GM19328 (cell line): ENCODE measurements around the gene TBL2.
"Not testable (repeated sequence)": the region's sequence is repeated elsewhere in the genome, so short reads cannot be mapped to it uniquely, and the experiment has no call there.

Source experiments
- ATAC-seq: cut with Tn5 transposase; IDR thresholded peaks from one replicate; pipeline ENCODE4 v1.9.1; 2021; ENCODE audit warnings: mild to moderate bottlenecking, moderate library complexity; ENCODE audit not compliant: unreplicated experiment

TBL2 gene

DNA sequence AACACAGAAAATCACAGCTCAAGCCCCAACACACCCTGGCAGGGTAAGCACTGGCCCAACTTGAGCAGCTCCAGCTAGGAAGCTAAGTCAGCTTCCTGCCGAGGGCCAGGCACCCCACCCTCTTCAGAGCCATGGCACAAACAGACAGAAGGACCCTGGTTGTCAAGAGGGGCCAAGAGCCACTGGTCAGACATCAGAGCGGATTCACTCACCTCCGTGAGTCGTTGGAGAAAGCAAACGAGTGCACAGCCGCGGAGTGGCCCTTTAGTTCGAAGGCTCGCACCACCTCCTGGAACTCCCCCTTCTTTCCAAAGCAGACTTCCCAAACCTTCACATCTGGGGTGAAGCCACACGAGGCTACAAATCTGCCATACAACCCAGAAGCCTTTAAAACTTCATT, 7.4 kb downstream of the TBL2 start:
- no peak for ATAC-seq

DNA sequence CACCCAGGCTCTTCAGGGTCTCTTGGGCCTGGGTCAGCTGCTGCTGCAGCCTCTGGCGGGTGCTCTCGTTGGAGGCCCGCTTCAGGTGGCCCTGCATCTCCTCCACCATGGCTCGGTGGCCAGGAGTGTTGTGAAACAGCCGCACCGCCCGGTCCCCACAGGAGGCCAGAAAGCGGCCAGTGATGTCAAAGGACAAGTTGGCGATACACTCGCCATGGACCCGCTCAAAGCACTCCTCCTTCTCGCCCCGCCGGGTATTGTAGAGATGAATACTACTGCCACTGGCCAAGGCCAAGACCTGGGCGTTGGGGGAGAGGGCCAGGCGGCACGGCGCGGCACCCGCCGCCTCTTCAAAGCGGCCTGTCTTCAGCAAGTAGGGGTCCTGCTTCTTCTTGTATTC, 7.9 kb downstream of the TBL2 start:
- ATAC-seq = no peak

DNA sequence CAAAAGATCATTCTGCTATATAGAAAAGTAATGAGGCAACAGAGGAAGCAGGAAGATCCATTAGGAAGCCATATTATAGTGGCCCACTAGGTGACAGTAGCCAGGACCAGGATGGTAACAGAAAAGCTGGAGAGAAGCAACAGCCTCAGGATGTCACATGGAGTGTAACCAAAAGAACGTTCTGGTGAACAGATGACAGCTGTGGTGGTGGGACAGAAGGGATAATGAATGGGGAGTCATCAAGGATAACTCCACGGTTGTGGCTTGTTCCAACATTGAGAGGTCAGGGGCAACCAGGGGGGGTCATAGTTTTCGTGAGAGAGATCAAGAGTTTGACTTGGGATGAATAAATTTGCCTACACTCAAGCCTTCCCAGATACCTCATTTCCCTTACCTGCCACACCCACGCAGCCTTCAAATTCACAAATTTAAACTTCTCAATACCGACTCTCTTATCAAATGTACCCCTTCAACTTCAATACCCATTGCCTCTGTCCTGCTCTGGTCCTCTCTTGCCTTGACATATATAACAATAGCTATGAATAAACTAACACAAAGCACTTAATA, 9.3 kb downstream of the TBL2 start:
- ATAC-seq = no peak

DNA sequence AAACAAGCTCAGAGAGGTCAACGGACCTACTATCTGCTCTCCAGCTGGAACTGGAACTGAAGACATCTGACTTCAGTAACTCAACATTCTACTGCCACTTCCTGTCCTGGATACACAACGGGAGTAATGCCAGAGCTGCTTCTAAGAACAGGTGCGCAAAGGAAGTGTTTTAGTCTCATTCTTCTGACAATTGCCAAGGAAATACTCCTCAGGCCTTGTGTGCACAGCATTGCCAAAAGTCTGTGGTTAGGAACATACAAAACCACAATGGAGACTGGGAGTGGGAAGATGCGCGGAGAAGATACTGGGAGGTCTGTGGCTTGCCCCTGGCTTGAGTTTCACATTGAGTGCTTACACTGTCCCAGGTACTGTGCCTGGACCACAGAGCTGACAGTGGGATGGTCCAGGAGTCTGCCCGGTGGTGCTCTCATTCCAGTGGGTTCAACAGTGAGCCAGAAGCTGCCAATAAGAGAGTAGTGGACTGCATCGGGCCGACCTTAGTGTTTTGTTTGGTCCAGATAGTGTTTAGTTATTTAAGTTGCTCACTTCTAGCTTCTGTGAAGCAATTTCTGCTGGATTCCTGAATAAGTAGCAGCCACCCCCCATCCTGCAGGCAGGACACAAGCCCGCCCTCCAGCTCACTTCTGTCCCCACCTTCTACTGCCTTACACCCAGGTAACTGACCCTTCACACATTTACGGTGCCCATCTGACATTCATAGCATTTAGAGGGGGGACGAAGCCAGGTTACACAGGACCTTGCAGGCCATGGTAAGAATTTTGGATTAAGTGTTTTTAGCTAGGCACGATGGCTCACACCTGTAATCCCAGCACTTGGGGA, 10.3 kb downstream of the TBL2 start:
- no peak for ATAC-seq

DNA sequence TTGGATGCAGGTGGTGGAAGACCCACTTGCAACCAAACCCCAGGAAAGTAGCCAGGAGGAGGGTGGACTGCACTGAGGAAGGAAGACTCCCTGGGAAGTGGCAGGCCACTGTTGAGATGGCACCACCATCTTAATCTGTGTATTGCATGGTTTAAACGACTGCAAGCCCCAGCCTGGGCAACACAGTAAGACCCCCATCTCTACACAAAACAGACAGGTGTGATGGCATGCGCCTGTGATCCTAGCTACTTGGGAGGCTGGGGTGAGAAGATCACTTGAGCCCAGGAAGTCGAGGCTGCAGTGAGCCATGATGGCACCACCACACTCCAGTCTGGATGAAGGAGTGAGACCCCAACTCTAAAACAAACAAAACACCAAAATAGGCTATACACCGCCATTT, 11.2 kb downstream of the TBL2 start:
- no peak for ATAC-seq

DNA sequence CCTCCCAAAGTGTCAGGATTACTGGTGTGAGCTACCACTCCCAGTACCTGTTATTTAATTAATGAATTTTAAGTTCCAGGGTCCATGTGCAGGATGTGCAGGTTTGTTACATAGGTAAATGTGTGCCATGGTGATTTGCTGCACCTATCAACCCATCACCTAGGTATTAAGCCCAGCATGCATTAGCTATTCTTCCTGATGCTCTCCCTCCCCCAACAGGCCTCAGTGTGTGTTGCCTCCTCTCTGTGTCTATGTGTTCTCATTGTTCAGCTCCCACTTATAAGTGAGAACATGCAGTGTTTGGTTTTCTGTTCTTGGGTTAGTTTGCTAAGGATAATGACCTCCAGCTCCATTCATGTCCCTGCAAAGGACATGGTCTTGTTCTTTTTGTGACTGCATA, 11.9 kb downstream of the TBL2 start:
- not testable (repeated sequence) for ATAC-seq

DNA sequence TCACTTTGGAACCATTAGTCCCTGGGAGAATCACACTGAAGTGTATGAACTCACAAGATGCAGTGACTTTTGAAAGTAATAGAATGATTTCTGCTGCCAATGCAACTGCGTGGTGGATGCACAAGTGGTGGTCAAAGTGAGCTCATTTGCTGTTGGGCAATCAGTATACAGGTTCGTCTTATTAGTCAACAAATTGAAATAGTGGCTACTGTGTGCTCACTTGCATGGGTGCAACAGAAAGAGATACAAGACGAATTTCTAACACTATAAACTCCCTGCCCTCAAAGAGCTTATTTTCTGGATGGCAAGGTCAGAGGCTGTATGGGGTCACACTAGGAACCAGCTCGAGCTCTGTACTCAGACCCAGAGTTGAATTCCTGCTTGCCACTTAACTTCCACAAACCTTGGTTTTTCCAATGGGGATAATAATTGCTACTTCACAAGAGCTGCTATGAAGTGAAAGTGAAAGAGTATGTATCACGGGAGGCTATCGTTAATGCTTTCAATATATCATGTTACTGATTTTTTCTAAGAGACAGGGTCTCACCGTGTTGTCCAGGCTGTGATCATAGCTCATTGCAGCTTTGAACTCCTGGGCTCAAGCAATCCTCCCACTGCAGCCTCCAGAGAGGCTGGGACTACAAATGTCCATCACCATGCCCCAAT, 12.6 kb downstream of the TBL2 start:
- no peak for ATAC-seq

DNA sequence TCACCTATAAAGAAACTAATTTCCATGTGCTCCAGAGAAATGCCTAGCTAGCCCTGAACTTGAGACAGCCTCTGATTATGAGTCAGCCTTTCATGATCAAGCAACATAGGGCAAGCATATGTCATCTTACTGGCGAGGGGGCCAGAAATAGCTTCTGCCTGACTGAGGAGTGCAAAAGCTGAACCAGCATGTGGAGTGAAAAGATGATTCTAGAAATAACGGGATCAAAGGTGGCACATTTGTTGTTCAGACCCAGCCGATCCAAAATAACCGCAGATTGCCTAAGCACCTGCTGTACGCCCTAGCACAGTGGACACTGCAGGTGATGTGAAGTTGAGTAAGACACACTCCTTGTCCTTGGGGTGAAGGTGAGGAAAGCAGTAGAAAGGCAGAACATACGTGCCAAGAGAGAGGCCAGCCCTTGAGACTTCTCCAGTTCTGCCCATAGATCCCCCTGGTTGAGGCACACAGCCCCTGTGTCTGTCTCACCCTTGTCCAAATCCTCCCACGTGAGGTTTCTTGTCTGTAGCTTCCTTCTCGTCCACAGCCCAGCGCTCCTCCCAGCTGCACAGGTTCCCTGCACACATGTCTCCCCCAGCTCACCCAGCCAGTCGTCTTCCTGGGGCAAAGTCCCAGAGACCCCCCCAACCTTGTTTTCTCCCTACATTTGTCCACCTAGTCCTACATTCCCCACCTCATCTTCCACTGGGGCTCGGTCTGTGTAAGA, 18.1 kb downstream of the TBL2 start:
- no peak for ATAC-seq

DNA sequence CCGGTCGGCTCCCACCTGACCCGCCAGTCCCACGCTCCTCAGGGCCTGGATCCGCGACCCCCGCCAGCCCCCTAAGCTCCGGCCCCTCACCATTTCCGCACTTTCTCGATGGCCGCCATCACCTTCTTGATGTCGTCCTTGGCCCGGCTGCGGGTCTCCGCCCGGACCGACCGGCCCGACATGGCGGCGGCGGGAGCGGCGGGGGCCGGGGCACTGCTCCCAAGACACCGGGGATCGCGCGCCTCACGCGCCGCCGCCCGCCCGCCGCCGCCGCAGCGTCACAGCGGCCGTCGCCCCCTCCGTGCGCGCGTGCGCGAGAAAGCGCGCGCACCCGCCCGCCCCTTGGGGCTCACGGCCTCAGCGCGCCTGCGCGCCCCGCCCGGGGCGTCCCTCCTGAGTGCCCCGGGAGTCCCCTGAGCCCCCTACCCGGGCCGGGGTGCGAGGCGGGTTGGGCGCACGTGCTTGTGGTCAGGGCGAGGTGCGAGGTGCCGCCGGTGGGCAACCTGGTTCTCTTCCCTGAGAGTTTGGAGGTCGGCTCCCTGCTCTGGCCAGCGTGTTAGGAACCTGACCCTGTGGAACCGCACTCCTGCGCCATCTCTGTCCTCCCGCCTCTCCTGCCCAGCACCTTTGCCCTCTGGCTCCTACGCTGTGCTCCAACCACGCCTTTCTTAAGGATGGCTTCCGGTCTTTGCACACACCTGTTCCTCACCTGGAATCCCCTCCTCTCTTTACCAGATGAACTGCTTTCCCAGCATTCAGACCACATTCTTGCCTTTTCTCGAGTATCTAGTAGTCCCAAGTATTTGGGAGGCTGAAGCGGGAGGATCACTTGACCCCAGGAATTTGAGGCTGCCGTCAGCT, 20.8 kb downstream of the TBL2 start, which contains the start of gene BCL7B:
BCL7B (minus strand) TSS at position 294 of the 861 bp plus-strand sequence; CDS start at position 182, 112 bp downstream.
- ATAC-seq = peak; percentile 39

DNA sequence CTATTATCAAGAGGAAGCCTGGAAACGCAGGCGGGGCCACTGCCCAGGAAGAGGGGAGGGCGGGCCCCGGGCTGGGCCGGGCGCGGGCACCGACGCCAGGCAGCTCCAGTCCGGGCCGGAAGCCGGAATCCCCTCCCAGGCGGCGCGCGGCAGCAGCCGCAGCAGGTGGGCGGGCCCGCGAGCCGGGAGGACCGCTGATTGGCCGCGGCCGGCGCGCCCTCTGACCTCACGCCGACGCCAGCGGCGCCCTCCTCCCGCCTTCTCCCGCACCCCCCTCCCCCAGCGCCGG, 21.3 kb downstream of the TBL2 start:
- ATAC-seq = peak; percentile 89

DNA sequence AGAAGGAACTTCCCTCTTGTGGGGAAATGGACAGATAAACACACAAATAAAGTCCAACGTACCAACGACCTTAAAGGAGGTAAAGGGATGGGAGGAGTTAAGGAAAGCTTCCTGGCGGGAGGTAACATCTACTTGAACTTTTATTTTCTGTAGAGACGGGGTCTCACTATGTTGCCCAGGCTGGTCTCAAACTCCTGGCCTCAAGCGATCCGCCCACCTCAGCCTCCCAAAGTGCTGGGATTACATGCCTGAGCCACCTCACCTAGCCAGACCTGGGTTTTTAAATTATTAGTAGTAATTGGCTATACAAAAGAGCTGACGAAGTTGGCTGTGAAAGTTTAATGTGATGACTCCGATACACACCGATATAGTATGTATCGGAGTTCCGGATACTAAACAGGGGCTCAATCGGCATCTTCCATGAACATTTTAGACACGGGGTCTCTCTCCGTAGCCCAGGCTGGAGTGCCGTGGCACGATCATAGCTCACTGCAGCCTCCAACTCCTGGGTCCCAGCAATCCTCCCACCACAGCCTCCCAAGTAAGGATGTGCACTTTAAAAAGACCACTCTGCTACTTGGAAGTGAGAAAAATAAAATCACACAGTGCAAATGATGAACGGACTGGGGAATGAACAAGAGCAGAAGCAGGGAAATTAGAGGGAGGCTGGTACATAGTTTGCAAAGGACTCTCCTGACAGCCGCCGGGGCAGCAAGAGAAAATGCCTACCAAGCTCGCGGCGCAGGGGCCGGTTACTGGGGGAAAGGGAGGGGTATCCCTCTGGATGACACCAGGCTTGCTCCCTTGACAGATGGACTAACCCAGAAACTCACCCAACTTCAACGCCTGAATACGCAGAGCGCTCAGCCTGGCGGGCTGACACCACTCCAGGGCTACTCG, 21.9 kb downstream of the TBL2 start:
- ATAC-seq = no peak

DNA sequence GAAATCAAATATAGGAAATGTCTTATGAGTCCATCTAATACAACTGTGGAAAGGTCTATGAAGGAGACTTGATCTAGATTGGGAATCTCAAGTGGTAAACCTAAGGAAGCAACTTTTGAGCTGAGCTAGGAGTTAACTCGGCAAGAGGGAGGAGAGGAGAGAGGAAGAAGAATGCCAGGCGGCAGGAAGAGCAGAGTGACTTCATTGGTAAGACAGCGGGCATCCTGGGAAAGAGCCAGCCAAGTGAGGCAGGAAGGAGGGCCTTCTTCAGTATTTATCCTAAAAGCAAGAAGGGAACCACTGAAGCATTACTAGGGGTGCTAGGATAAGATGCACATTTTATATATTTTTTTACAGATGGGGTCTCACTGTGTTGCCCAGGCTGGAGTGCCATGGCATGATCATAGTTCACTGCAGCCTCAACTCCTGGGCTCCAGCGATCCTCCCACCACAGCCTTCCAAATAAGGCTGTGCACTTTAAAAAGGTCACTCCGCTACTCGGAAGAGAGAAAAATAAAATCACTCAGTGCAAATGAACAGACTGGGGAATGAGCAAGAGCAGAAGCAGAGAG, 22.9 kb downstream of the TBL2 start:
- ATAC-seq = no peak

DNA sequence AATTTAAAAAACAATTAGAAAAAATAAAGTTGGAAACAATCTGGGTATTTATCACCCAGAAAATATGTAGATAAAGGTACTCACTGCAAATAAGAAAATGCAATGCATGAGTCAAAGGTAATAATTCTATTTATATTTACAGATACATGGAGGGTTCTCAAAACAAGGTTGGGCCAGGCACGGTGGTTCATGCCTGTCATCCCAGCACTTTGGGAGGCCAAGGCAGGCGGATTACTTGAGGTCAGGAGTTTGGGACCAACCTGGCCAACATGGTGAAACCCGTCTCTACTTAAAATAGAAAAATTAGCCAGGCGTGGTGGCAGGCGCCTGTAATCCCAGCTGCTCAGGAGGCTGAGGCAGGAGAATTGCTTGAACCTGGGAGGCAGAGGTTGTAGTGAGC, 28.3 kb downstream of the TBL2 start:
- not testable (repeated sequence) for ATAC-seq

DNA sequence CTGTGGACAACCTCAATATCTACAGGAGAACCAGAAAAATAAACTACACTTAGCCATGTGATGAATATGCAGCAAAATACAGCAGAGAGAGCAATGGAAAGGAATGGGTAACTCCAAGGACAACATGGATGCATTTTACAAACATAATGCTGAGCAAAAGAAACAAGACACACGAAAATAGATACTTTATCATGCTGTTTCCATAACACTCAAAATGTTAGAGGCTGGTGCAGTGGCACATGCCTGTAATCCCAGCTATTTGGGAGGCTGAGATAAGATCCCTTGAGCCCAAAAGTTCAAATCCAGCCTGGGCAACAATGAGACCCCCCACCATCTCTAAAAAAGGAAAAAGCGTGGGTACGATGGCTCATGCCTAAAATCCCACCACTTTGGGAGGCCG, 29.2 kb downstream of the TBL2 start:
- no peak for ATAC-seq

DNA sequence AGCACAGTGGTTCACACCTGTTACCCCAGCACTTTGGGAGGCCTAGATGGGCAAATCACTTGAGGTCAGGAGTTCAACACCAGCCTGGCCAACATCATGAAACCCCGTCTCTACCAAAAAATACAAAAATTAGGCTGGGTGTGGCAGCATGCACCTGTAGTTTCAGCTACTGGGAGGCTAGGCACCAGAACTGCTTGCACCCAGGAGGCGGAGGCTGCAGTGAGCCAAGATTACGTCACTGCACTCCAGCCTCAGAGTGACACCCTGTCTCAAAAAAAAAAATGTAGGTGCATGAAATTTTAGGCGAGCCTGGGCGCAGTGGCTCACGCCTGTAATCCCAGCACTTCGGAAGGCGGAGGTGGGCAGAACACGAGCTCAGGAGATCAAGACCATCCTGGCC, 30.5 kb downstream of the TBL2 start:
- no peak for ATAC-seq

DNA sequence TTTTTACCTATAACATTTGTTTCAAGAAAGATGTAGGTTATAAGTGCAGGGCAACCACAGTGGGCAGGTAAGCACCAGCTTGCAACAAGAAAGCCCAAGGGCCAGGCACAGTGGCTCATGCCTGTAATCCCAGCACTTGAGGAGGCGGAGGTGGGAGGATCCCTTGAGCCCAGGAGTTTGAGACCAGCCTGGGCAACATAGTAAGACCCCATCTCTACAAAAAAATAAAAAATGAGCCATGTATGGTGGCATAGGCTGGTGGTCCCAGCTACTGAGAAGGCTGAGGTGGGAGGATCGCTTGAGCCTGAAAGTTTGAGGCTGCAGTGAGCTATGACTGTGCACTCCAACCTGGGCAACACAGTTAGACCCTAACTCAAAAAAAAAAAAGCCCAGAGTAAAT, 33.7 kb downstream of the TBL2 start:
- no peak for ATAC-seq

DNA sequence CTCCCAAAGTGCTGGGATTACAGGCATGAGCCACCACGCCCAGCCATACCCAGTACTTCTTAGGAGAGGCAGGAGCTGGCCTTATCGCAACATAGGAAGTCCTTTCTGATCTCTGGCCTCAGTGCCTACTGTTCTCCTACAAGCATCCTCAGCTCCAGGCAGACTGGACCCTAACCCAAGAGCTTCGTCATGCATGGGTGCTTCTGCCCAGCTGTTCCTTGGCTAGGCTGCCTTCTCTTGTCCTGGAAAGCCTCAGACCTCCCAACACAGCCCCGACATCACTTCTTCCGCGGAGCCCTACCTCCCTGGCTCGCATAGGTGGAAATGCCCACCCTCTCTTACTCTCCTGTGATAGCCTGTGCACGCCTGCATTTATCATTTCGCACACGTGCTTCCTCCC, 36.7 kb downstream of the TBL2 start:
- no peak for ATAC-seq

DNA sequence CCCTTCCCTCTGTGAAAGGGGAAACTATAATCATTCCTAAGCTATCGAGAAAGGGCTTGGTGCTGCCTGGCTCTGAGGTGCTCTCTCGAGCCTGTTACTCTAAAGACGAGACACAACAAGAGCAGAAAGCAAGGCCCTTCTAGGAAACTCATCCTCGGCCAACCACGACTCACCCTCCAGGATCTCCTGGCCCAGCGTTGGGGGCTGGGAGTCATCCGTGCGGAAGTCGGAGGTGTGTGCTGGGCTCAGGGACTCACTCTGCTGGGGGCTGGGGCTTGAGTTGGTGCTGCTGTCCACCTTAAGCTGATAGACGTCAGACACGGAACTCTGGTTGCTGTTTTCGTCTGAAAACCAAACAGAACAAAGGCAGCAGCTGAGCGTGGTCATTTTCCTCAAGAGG, 38.7 kb downstream of the TBL2 start:
- ATAC-seq = no peak

DNA sequence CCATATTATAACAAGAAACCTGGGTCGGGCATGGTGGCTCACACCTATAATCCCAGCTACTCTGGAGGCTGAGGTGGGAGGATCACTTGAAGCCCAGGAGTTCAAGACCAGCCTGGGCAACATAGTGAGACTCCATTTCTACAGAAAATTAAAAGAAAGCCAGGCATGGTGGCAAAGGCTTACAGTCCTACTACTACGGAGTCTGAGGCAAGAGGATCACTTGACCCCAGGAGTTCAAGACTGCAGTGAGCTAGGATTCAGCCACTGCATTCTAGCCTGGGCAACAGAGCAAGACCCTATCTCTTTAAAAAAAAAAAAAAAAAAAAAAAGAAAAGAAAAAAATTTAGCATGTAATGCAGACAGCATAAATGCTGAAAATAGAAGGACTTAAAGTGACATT, 39.9 kb downstream of the TBL2 start:
- ATAC-seq = not testable (repeated sequence)
